22Rv1 (cell line): ENCODE results near the gene STAC2.
A peak's percentile ranks its signal among the peaks of the same experiment; 100 is the strongest.

Experiments
- H3K27ac ChIP-seq: fragments of 450-650 bp; 2 replicates; pipeline ENCODE4 v1.5.1; 2017
- ZFX ChIP-seq: fragments of 450-650 bp; IDR thresholded peaks from 2 replicates; pipeline ENCODE4 v1.6.1; 2017; ENCODE audit warnings: antibody characterized with exemption, borderline replicate concordance
- TF ChIP-seq, protein P1 (sequence below): fragments of 450-650 bp; IDR thresholded peaks from 2 replicates; pipeline ENCODE4 v1.5.1; 2017; ENCODE audit warnings: mild to moderate bottlenecking

The STAC2 gene

DNA sequence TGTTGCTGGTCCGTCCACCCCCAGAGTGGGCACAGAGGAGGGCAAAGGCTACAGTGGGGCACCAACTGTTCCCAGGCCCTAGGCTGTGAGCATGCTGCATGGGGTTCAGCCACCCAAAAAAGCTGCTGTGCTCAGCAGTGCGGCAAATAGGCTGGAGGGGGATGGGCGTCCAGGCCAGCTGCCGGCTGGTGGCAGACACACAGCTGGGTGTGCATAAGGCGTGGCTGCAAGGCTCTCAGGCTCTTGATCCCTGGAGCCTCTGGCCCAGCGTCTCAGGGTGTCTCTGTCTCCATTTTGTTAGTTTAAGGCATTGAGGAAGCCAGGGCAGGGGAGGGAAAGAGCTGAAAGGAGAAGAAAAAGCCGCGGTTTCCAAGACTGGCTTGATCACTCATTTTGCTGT is 16.9 kb downstream of the STAC2 start:
- no peak overlapping the region for H3K27ac ChIP-seq
- TF ChIP-seq, protein P1, sequence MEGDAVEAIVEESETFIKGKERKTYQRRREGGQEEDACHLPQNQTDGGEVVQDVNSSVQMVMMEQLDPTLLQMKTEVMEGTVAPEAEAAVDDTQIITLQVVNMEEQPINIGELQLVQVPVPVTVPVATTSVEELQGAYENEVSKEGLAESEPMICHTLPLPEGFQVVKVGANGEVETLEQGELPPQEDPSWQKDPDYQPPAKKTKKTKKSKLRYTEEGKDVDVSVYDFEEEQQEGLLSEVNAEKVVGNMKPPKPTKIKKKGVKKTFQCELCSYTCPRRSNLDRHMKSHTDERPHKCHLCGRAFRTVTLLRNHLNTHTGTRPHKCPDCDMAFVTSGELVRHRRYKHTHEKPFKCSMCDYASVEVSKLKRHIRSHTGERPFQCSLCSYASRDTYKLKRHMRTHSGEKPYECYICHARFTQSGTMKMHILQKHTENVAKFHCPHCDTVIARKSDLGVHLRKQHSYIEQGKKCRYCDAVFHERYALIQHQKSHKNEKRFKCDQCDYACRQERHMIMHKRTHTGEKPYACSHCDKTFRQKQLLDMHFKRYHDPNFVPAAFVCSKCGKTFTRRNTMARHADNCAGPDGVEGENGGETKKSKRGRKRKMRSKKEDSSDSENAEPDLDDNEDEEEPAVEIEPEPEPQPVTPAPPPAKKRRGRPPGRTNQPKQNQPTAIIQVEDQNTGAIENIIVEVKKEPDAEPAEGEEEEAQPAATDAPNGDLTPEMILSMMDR = no peak
- TF ChIP-seq ZFX = no peak

DNA sequence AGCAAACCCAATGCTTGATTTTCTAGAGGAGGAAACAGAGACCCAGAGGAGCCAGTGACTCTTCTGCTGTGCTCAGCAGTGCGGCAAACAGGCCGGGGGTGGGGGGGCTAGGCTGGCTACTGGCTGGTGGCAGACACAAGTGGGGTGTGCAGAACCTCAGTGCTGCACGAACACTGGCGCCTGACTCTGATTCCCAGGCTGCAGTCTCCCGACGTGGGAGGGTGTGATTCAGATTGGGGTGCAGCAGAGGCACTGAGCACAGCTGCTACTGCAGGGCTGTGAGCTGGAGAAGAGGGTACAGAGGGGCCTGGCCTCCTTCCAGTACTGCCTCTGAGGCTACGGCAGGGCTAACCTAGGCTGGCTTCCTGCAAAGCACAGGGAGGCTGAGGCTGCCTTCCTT is 17.6 kb downstream of the STAC2 start:
- no peak overlapping the region for H3K27ac ChIP-seq
- TF ChIP-seq, protein P1 = no peak
- no peak for TF ChIP-seq ZFX

DNA sequence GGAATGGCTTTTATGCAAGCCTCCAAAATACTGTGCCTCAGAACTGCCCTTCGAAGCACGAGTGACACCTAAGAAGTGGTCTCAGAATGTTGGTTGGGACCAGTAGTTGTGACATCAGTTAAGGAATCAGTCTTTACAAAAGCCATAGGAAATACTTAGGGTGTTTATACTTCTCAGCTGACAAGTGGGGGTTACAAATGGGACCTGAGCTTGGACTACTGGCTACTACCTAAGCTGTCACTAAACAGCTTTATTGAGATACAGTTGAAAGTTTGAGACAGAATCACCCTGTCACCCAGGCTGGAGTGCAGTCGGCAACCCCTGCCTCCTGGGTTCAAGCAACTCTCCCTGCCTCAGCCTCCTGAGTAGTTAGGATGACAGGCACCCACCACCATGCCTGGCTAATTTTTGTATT is 20.6 kb downstream of the STAC2 start:
- TF ChIP-seq, protein P1 = no peak
- TF ChIP-seq ZFX = no peak
- no peak overlapping the region for H3K27ac ChIP-seq

DNA sequence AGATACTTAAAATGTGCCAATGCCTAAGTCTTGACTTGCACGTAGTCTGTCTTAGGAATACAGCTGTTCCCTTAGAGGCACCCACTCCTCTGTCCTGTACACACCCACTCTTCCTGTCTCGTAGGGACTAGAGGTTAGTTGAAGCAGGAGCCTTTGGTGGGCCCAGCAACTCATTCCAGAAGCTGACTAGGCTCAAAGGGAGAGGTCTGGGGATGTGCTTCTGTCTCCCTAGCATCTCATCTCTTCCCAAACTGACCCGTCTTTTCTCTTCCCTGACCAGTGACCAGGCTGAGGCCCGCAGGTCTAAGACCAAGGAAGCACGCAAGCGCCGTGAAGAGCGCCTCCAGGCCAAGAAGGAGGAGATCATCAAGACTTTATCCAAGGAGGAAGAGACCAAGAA is 21.5 kb downstream of the STAC2 start:
- TF ChIP-seq ZFX = no peak
- TF ChIP-seq, protein P1 = no peak
- H3K27ac ChIP-seq = 0 out of 2 replicates have a peak overlapping the region, but pooled peaks have one; percentile 15

DNA sequence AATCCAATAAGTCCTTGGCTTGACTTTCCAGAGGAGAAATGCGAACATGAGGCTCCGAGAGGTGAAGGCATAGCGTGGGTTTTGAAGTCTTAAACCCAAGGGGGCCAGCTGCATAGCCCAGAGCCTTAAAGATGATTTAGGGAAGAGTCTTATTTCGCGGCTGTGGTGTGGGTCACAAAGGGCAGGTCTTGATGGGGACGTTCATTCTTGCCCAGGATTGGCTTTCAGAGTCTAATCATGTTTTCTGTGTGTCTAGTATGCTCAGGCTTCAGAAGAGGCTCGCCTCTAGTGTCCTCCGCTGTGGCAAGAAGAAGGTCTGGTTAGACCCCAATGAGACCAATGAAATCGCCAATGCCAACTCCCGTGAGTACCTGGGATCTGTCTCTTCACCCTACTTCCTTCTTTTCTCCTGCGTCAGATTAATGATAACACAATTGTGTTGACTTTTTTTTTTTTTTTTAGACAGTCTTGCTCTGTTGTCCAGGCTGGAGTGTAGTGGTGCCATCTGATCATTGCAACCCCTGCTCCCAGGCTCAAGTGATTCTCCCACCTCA is 24.7 kb downstream of the STAC2 start:
- H3K27ac ChIP-seq = peak overlapping the region; percentile 88
- TF ChIP-seq ZFX = no peak
- TF ChIP-seq, protein P1 = no peak

DNA sequence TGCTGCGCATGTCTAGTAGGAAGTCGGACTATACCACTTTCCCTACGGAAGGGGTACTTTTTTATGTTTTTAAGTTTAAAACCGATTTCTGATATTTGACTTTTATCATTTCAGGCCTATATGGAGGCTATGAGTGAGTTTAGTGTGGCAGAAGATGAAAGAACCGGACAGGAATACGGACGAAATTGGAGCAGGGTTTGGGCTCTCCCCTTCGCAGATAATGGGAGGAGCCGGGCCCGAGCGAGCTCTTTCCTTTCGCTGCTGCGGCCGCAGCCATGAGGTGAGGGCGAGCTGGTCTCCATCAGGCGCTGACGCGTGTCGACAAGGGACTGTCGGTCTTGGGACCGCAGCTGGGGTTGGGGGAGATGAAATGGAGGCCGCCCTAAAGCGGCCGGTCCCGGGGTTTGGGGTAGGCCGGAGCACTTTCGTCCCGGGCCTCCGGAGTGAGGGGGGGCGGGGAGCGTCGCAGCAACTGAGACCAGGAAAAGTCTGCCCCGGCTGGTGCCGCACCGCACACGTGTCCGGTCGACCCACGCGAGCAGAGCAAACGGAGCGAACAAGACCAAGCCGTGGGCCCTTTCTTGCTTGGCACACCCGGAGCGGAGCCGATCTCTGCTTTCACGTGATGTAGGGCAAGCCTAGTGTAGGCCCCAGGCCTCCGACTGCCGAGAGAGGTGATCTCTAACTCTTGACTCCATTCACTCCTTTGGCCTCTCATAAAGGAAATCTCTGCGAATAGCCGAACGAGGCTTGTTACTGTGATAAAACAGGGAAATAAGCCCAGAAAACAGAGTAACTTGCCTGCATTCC is 25.5 kb downstream of the STAC2 start, which contains the start of gene RPL19:
Gene RPL19 (plus strand): TSS at position 214 of the 810 bp plus-strand sequence. CDS start 62 bp downstream, at position 276.
- TF ChIP-seq, protein P1 = no peak
- TF ChIP-seq ZFX = no peak
- peak within 1 kb of the TSS; percentile 88 for H3K27ac ChIP-seq

DNA sequence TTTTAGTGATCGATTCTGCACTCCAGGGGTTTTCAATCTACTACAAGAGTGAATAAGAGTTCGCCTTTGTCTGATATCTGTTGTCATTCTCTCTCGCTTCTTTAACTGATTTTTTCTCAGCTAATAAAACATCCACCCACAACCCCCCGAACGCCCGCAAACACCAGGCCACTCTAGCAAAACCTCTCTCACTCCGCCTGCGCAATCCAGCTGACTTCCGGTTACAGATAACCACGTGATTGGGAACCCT is 26.0 kb downstream of the STAC2 start:
- H3K27ac ChIP-seq = peak overlapping the region; percentile 88
- no peak for TF ChIP-seq ZFX
- TF ChIP-seq, protein P1 = no peak
